GM08714 (cell line): ENCODE results near the gene SRRM3.
"Not testable (repeated sequence)": the region's sequence is repeated elsewhere in the genome, so short reads cannot be mapped to it uniquely, and the experiment has no call there.

Source experiments
- H3K4me3 ChIP-seq: fragments of 200-500 bp; sonication (Bioruptor generic); 2 replicates; pipeline ENCODE4 v1.5.1; 2014; ENCODE audit warnings: mild to moderate bottlenecking, low read length, inconsistent platforms
- ZNF274 ChIP-seq: IDR thresholded peaks from 2 replicates; pipeline ENCODE4 v1.6.1; 2012; ENCODE audit warnings: mild to moderate bottlenecking, low read depth, low read length

Gene SRRM3

GRCh38 chr7:76281006-76281705, 79.5 kb downstream of the SRRM3 start:
- TF ChIP-seq ZNF274, result no peak
- H3K4me3 ChIP-seq, result no peak overlapping the region

GRCh38 chr7:76281706-76282343, 80.1 kb downstream of the SRRM3 start:
- no peak overlapping the region for H3K4me3 ChIP-seq
- TF ChIP-seq ZNF274, result no peak

- no peak overlapping the region; the same call in 1 of the 2 replicates for H3K4me3 ChIP-seq
- no peak for TF ChIP-seq ZNF274
These were observed 80.9 kb downstream of the SRRM3 start for GRCh38 chr7:76282344-76283253.

GRCh38 chr7:76283254-76284159, 81.8 kb downstream of the SRRM3 start:
- H3K4me3 ChIP-seq, result no peak overlapping the region
- no peak for TF ChIP-seq ZNF274

- H3K4me3 ChIP-seq, result no peak overlapping the region
- TF ChIP-seq ZNF274, result no peak
These were observed 84.1 kb downstream of the SRRM3 start for GRCh38 chr7:76285604-76286374.

GRCh38 chr7:76286842-76287403, 85.2 kb downstream of the SRRM3 start:
- TF ChIP-seq ZNF274, result no peak
- H3K4me3 ChIP-seq, result no peak overlapping the region

GRCh38 chr7:76290847-76291350, 89.2 kb downstream of the SRRM3 start:
- H3K4me3 ChIP-seq, result not testable (repeated sequence)

- no peak for TF ChIP-seq ZNF274
- H3K4me3 ChIP-seq, result no peak overlapping the region
These were observed 89.9 kb downstream of the SRRM3 start for GRCh38 chr7:76291351-76292212.

GRCh38 chr7:76292213-76292573, 90.5 kb downstream of the SRRM3 start:
- TF ChIP-seq ZNF274, result no peak
- H3K4me3 ChIP-seq, result no peak overlapping the region

- H3K4me3 ChIP-seq, result not testable (repeated sequence)
These were observed 91.2 kb downstream of the SRRM3 start for GRCh38 chr7:76292911-76293310.

GRCh38 chr7:76293407-76293901, 91.8 kb downstream of the SRRM3 start:
- no peak for TF ChIP-seq ZNF274
- no peak overlapping the region for H3K4me3 ChIP-seq
